Anterior cingulate cortex (tissue), 58 donors: ENCODE data around the gene ASB17.
"Not testable (repeated sequence)": the region's sequence is repeated elsewhere in the genome, so short reads cannot be mapped to it uniquely, and the experiment has no call there.

ENCODE experiments used
- DNase-seq, 58 donors: peaks; one replicate each; lab custom pipeline; 2025; lab: John Stamatoyannopoulos, UW

ASB17 gene, protein sequence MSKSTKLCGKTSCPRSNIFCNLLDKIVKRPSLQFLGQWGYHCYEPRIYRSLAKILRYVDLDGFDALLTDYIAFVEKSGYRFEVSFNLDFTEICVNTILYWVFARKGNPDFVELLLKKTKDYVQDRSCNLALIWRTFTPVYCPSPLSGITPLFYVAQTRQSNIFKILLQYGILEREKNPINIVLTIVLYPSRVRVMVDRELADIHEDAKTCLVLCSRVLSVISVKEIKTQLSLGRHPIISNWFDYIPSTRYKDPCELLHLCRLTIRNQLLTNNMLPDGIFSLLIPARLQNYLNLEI

DNA sequence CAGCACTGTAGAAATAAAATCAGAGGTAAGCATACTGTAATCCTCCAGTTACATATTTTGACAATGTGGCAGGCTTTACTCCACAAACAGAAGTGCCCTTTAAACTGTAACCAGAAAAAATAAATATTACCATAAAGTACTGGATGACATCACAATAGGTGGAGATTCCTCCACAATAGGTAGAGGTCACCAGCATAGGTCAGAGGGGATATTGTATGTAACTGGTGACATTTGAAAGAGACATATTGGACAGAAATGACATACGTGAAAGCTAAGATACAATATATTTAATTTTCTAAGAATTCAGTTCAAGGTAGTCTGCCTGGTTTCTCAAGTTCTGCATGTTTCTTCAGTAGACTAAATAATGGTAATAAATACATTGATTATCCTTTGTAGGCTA is at the start of gene ASB17:
Gene ASB17 (minus strand): TSS at position 101 of the 400 bp plus-strand sequence. CDS start 113 bp downstream, outside the sequence.
- no peak for DNase-seq

DNA sequence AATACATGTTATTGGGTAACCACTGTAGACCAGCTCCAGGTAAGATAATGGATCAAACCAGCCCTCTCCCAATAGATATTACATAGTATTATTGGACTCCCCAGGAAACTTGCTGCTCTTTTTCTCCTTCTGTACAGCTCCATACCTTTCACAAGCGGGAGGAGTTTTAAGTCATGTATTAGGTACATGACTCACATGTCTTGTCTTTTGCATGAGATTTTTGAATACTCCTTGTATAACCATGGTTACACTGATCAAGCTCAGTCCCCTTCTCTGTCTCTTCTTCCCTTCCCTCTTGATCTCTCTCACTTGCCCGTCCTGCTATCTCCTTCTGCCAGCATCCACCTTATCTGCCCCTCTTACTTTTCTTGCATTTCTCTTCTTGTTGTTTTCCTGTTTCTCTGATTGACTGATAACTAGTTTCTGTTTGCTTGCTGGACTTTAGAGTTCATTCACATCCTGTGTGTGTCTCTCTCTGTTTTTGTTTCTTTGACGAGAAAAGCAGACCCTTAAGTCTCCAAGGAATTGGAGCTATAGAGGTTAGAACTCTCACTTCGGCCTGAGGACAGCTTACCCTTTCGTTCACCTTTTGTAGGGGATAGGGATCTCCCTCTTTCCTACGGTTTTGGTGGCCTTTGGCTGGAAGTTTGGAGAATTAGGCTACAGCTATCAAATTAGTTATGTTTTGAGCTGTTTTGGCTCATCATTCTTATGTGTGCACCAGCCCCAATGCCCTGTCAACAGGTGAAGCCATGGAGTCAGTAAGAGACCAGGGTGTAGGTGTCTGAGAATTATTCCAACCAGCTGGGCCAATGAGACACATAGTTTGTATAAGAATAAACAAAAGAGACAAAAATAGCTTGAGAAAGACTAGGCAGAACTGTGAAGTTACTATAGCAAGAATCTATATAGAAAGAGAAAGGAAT is 49.0 kb upstream of the ASB17 start:
- no peak for DNase-seq

DNA sequence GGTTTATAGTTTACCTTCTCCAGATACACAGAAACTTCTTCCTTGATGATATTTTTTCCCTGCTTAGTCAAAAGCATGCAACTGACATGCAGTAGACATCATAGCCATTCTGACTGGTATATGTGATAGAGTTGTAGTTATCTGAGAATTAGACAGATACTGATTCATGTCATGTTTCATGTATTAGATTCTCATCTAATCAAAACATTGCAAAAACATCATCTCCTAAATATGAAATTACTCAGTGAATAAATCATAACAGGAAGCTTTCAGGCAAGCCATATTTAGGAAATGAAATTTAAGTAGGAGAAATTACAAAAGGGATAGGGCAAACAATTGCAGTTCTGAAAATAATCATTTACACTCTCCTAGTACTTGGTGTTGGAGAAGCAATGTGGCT is 38.4 kb upstream of the ASB17 start:
- no peak for DNase-seq

DNA sequence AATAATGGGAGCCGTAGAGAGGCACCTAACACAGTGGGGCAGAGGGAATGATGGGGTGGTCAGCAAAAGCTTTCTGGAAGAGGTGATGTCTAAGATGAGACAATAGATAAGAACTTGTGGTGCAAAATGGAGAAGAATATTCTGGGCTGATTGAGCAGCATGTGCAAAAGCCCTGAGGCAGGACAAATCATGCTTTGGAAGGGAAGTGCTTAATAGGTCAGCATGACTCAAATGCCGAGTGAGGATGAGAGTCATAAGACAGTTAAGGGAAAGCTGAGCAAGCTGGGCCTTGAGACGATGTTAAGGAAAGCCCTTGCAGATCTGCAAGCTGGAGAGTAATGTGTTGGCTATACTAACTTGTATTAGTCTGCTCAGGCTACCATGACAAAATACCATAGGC is 37.3 kb upstream of the ASB17 start:
- no peak for DNase-seq

DNA sequence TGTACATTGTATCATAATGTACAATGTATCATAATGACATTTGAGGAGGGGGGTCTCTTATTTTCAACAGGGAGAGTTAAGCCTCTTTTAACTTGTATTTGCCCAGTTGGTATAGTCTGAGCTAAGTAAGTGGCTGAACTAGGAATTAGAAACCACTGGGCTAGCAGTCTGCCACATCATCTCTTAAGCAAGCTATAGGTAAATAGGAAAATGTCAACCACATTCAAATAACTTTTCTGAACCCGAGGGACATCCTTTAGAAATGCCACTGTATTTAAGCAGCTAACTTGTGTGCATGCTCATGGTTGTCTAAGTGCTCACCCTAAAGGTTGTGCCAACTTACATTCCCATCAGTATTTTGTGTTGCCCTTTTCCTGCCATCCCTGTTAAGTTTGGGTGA is 35.5 kb upstream of the ASB17 start:
- no peak for DNase-seq

DNA sequence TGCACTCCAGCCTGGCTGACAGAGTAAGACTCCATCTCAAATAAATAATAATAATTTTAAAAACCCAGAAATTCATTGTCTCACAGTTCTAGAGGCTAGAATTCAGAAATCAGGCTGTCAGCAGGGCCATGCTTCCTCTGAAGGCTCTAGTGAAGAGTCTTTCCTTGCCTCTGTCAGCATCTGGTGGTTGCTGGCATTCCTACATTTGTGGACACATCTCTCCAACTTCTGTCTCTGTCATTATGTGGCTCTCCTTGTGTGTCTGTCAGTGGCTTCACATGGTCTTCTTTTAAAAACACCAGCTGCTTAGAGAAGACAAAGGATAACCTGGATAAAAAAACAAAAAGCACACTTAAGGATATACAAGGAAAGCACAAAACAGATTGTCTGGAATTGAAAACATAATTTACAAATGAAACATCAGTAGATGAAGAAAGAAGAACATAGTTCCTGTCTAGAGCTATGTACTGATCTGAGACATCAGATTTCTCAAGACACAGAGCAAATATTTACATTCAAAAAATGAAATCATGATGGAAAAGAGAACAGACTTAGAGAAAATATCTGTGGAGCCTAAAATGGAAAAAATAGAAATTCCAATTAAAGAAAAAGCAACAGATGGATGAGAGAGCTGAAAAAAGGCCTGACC is 32.7 kb upstream of the ASB17 start:
- DNase-seq = no peak

DNA sequence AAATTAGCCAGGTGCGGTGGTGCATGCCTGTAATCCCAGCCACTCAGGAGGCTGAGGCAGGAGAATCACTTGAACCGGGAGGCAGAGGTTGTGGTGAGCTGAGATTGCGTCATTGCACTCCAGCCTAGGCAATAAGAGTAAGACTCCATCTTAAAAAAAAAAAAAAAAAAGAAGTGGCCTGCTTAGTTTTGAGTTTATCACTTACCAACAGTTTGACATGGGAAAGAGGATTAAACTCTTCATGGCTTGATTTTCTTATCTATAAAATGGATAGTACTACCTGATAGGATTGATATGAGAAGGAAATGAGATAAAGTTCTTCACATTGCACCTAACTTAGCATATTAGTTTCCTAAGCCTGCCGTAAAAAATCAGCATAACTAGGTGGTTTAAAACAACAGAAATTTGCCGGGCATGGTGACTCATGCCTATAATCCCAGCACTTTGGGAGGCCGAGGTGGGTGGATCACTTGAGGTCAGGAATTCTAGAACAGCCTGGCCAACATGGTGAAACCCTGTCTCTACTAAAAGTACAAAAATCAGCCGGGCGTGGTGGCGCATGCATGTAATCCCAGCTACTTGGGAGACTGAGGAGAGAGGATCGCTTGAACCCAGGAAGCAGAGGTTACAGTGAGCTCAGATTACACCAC is 32.0 kb upstream of the ASB17 start:
- DNase-seq = not testable (repeated sequence)

DNA sequence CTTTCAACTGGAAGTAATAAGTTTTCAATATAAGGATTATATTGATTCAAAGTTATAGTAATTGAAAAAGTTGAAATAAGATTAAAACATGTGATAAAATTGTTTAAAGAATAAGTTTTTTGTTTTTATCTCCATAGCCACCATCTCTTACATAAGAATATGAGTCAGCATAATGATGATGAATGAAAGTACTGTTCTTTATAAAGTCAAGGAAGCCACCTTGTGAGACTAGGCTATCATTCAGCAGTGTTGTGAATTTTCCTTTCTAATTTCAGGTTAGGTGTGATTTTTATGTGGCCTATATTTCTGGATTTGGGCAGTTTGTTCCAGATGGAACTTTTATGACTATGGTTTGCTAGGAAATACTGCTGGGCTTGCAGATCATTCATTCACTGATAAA is 22.4 kb upstream of the ASB17 start:
- DNase-seq = no peak

DNA sequence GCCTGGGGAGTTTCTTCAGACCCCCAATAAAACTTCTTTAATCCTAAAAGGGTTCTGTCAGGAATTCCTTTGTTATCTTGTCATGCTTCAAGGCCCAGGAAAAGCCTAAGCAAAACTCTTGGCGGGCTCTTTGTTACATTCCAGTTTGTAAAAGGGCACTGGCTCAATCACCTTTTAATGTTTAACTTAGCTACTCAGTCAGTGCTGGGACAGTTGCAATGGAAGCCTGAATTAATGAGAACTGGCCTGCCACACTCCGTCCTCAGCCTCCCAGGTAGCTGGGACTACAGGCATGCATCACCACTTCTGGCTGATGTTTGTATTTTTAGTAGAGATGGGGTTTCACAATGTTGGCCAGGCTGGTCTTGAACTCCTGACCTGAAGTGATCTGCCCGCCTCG is 21.3 kb upstream of the ASB17 start:
- DNase-seq = no peak

DNA sequence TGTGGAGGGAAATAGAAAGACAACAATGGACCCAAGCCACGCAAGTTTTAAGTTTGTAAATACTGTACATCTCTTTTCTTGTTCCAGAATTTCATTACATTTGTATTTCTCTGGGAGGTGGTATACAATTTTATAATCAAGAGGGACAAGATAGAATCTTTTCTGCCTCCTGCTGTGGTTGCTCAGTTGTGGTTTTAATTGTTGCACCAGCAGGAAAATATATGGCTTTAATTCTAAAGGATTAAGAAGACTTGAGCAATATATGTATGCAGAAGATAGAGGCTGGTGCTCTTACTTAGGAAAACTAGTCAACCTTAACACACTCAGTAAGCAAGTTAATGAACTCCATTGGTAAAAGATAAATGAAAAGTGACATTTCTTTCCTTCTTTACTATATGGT is 19.8 kb upstream of the ASB17 start:
- DNase-seq = no peak

DNA sequence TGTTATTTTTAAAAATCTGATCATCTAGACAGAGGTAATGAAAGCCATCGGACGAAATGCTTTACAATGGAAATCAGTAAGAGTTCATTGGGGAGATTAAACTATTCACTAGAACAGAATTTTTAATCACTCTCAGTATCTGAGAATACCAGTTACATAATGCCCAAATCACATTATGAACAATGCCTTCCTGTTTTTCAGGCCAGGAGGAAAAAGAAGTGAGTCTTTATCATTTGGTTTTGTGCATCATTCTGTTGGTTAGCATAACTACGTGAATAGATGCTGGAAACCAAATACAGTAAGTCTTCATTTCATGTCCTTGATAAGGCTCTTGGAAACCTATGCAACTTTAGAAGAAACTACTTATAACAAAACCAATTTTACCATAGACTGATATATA is 18.0 kb upstream of the ASB17 start:
- DNase-seq = no peak

DNA sequence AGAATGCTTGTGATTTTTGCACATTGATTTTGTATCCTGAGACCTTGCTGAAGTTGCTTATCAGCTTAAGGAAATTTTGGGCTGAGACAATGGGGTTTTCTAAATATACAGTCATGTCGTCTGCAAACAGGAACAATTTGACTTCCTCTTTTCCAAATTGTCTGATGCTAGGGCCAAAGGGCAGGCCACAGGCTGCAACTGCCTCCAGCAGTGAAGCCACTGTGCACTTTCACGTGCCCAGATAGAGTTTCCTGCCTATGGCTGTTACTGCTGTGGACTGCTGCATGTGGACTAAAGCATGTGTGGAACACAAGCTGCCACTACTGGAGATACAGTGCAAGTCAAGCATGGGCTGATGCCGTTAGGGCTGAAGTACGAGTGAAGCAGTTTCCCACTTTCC is 10.8 kb upstream of the ASB17 start:
- peak in 2 of 58 donors; percentile 2 to 14 for DNase-seq

DNA sequence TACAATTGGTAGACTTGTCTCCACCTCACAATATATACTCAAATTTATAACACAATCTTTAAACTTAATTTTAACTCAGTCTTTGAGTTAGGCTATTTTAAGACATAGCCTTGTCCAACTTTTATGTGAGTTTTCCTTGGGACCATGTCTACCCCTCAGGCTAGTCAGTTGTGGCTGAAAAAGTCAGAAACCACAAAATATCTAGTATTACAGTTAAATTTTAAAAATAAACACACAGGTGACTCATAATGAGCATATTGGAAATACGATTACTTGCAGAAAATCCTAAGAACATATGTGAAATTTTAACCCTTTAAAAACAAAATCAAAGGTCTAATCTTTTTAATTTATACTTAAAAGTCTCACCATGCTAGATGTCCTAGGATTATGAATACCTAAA is 4.8 kb upstream of the ASB17 start:
- no peak for DNase-seq

DNA sequence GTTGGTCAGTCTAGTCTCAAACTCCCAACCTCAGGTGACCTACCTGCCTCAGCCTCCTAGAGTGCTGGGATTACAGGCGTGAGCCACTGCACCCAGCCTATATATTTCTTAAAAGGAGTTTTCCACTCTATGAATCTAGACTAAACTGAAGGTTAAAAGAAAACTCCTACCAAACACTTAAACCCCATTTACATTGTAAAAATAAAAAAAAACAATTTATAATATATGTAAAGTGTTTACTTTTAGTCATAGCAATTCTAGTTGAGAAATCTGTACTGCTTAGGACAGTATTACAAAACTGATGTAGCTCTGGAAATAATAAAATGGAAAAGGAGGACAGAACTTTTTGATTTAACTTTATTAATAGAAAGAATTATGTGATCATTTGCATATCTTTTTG is 9.5 kb downstream of the ASB17 start:
- DNase-seq = no peak

DNA sequence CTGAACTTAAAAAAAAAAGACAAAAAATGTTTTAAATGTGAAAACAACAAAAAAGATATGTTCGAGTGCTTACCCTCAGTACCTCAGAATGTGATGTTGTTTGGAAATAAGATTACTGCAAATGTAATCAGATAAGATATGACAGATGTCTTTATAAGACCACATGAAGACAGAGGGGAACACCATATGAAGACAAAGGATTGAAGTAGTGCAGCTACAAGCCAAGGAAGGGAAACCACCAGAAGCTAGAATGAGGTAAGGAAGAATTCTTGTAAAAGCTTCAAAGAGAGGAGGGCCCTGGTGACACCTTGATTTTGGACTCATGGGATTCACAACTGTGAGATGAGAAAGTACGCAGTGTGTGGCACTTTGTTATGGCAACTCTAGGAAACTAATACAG is 15.4 kb downstream of the ASB17 start:
- no peak for DNase-seq

DNA sequence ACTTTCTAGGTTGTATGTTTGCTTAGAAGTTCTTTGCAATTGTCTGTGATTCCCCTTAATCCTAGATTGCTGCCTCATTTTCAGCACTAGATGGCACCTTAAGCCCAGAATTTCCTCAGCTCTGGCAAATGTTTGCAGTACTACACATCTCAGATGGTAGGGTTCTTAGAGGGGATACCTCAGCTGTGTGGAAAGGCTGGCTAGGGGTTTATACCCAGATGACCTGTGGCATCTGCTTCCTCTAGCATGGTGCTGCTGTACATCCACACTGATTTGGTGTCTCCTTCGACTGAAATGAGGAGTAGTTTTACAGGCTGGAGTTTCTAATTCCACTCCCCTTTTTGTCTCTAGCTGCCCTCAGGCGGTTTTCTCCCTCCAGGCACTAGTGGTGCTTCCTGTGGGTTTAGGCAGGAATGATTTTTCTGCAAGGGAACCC is 23.5 kb downstream of the ASB17 start:
- peak in 4 of 58 donors; percentile 0 to 6 (median 1) for DNase-seq

DNA sequence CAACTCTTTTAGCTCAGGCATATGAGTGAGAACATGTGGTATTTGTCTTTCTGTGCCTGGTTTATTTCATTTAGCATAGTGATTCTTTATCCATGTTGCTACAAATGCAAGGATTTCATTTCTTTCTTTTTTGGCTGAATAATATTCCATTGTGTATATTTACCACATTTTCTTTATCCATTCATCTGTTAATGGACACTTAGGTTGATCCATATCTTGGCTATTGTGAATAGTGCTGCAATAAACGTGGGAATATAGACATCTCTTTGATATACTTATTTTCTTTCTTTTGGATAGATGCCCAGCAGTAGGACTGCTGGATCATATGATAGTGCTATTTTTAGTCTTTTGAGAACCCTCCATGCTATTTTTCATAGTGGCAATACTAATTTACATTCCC is 30.8 kb downstream of the ASB17 start:
- no peak for DNase-seq

DNA sequence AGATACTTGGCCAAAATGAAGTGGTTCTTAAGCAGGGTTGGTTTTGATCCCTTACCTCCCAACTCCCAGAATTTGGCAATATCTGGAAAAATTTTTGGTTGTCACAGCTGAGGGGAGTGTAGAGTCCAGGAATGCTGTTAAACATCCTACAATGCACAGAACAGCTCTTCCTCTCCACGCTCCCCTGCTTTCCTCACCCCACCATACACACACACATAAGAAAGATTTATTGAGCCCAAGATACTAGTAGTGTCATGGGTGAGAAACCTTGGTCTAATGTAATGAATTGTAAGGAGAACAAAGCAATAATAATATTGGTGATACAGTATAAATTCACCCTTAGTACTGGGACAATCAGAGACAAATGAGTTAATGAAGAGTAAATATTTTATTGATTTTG is 47.8 kb downstream of the ASB17 start:
- no peak for DNase-seq

DNA sequence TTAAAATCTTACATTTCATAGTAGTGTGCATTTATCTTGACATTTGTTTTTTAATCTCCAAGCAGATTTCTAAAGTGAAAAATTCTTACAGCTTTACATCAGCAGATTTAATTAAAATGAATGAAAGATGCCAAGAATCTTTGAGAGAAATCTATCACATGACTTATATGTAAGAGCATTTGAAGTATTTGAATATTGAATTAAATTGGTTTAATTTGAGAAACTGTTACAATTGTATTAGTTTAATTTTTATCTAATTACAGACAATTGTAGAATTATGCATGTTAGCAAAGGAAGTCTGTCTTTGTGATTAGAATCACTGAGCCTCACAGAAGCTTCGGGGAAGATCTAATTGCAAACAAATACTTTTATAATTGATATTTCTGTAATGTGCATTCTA is 52.2 kb downstream of the ASB17 start:
- DNase-seq = no peak

DNA sequence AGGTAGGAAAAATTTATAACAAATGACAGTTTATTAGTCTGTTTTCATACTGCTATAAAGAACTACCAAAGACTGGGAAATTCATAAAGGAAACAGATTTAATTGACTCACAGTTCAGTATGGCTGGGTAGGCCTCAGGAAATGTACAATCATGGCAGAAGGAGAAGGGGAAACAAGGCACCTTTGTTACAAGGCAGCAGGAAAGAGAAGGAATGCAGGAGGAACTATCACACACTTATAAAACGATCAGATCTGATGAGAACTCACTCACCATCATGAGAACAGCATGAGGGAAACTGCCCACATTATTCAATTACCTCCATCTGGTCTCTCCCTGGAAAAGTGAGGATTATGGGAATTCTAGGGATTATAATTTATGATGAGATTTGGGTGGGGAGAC is 61.3 kb downstream of the ASB17 start:
- no peak for DNase-seq
